Glutamatergic neuron (in vitro differentiated cells): ENCODE measurements around the gene PELI2. TPM values are rescaled to one million over a fixed set of nuclear protein-coding genes. Genes with fewer than 3 reads are reported as not detected.

Source experiments
- DNase-seq: peaks from one replicate; pipeline ENCODE4 v3.0.0; 2022
- H3K27ac Mint-ChIP-seq: one replicate; pipeline ENCODE4 v1.8.0; 2020; ENCODE audit warnings: mild to moderate bottlenecking, mixed read lengths, inconsistent platforms; ENCODE audit not compliant: unreplicated experiment
- H3K27me3 Mint-ChIP-seq: one replicate; pipeline ENCODE4 v1.8.0; 2020; ENCODE audit warnings: mild to moderate bottlenecking, moderate library complexity, mixed read lengths, inconsistent platforms; ENCODE audit not compliant: unreplicated experiment
- H3K36me3 Mint-ChIP-seq: one replicate; pipeline ENCODE4 v1.8.0; 2020; ENCODE audit warnings: mild to moderate bottlenecking, mixed read lengths, inconsistent platforms; ENCODE audit not compliant: unreplicated experiment
- H3K4me1 Mint-ChIP-seq: one replicate; pipeline ENCODE4 v1.8.0; 2020; ENCODE audit warnings: mild to moderate bottlenecking, low read depth, mixed read lengths, inconsistent platforms; ENCODE audit not compliant: unreplicated experiment
- H3K4me3 Mint-ChIP-seq: one replicate; pipeline ENCODE4 v1.8.0; 2020; ENCODE audit warnings: mild to moderate bottlenecking, mixed read lengths, inconsistent platforms; ENCODE audit not compliant: unreplicated experiment
- H3K9me3 Mint-ChIP-seq: one replicate; pipeline ENCODE4 v1.8.0; 2020; ENCODE audit warnings: mild to moderate bottlenecking, moderate library complexity, mixed read lengths, inconsistent platforms; ENCODE audit not compliant: unreplicated experiment
- CTCF ChIP-seq: fragments of 200-600 bp; sonication (generic); IDR thresholded peaks from one replicate; pipeline ENCODE4 v1.5.0; 2021; ENCODE audit not compliant: partially characterized antibody, unreplicated experiment
- total RNA-seq: library from RNA; stranded (reverse); fragmentation: NEBNext Ultra II Directional; extraction: Animal tissue kit (Norgen Biotek cat#: 25700); gene quantifications from one replicate; pipeline ENCODE4 v1.2.1, GENCODE V29; 2021; ENCODE audit not compliant: unreplicated experiment

Gene PELI2
- total RNA-seq, 1 donor from 2014 or later = 158 TPM

DNA sequence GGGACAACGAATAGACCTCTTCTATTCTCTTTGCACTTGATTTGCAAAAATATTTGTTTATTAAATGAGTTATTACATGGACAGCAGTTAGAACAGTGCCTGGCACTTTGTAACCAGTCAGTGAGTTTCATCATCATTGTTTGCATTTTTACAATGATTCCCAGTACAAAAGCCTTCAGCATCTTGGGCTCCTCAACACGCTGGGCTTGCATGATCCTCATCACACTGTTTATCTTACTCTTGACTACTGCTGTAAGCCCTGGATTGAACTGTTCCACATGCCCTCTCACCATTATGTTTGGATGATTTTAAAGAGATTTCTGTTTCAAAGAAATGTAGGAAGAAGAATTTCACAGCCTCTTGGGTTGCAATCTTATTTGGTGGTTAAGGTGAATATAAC is 204.3 kb downstream of the PELI2 start:
- H3K27me3 Mint-ChIP-seq = no peaks in the 10 kb centered on the region
- no peaks in the 10 kb centered on the region for H3K4me1 Mint-ChIP-seq
- no peak for DNase-seq
- H3K4me3 Mint-ChIP-seq = no peak overlapping the region
- peaks cover 25% of the 10 kb centered on the region for H3K36me3 Mint-ChIP-seq
- H3K27ac Mint-ChIP-seq = no peak overlapping the region
- H3K9me3 Mint-ChIP-seq = peaks cover 7% of the 10 kb centered on the region
- no peak for TF ChIP-seq CTCF

- no peak for DNase-seq
- no peak overlapping the region for H3K27ac Mint-ChIP-seq
- H3K4me1 Mint-ChIP-seq = no peaks in the 10 kb centered on the region
- peaks cover 4% of the 10 kb centered on the region for H3K9me3 Mint-ChIP-seq
- no peak overlapping the region for H3K4me3 Mint-ChIP-seq
- H3K36me3 Mint-ChIP-seq = peaks cover 11% of the 10 kb centered on the region
- no peak for TF ChIP-seq CTCF
- no peaks in the 10 kb centered on the region for H3K27me3 Mint-ChIP-seq
These were observed 206.2 kb downstream of the PELI2 start for GRCh38 chr14:56324454-56324853.

- Mint-ChIP-seq H3K9me3 (peaks cover 4% of the 10 kb centered on the region), H3K4me1 (no peaks in the 10 kb centered on the region), H3K36me3 (peaks cover 5% of the 10 kb centered on the region), H3K27ac (no peak overlapping the region), H3K4me3 (no peak overlapping the region), H3K27me3 (no peaks in the 10 kb centered on the region)
- no peak for TF ChIP-seq CTCF
- no peak for DNase-seq
These were observed 206.9 kb downstream of the PELI2 start for GRCh38 chr14:56324856-56325699.

DNA sequence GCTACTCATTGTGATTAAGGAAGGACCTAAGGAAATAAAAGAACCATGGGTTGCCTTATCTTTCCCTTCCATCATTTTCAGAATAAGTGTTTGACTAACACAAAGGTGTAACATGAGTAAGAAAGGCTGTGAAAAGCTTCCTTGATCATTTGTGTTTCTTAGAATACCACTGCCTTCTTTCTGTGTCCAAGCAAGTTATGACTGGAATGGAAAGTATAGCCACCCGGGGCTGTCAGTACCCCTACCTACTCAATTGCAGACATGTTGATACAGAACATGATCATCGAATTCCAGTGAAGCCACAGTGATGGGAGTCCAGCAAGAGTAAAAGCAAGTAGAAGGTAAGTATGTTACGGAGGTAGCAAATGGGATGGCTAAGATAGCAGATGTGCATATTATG is 209.8 kb downstream of the PELI2 start:
- no peak for TF ChIP-seq CTCF
- H3K4me1 Mint-ChIP-seq = no peaks in the 10 kb centered on the region
- peaks cover 6% of the 10 kb centered on the region for H3K9me3 Mint-ChIP-seq
- no peak for DNase-seq
- no peaks in the 10 kb centered on the region for H3K27me3 Mint-ChIP-seq
- no peak overlapping the region for H3K27ac Mint-ChIP-seq
- H3K4me3 Mint-ChIP-seq = no peak overlapping the region
- peaks cover 5% of the 10 kb centered on the region for H3K36me3 Mint-ChIP-seq

- H3K36me3 Mint-ChIP-seq = peaks cover 4% of the 10 kb centered on the region
- H3K4me3 Mint-ChIP-seq = no peak overlapping the region
- H3K27ac Mint-ChIP-seq = no peak overlapping the region
- H3K9me3 Mint-ChIP-seq = peaks cover 6% of the 10 kb centered on the region
- peaks cover 5% of the 10 kb centered on the region for H3K4me1 Mint-ChIP-seq
- no peaks in the 10 kb centered on the region for H3K27me3 Mint-ChIP-seq
- TF ChIP-seq CTCF = no peak
- no peak for DNase-seq
These were observed 213.5 kb downstream of the PELI2 start for GRCh38 chr14:56331592-56332216.
